Psoas muscle (tissue), 8 donors: ENCODE measurements around the gene CEP95. TPM values are rescaled to one million over a fixed set of nuclear protein-coding genes. Genes with fewer than 3 reads are reported as not detected.

ENCODE experiments used
- ATAC-seq, 4 donors: fragments of 200-7000 bp; cut with Tn5 transposase; one replicate each; pipeline ENCODE4 v1.9.1; 2020; ENCODE audit warnings: moderate library complexity in 3 of 4, mild to moderate bottlenecking in 2 of 4
- DNase-seq, 2 donors: peaks; one replicate each; pipeline ENCODE4 v3.0.0-alpha.2; 2020
- H3K27ac ChIP-seq: fragments of 200-600 bp; one replicate; pipeline ENCODE4 v1.8.0; 2022
- H3K27me3 ChIP-seq, 3 donors: fragments of 200-600 bp in 1 of 3; one replicate each; pipeline versions ENCODE4 v1.6.1 to v1.8.0; 2013 to 2022; ENCODE audit warnings: low read length in 2 of 3, mild to moderate bottlenecking in 2 of 3, moderate library complexity in 1 of 3; ENCODE audit not compliant: insufficient read depth in 3 of 3
- H3K36me3 ChIP-seq, 2 donors: fragments of 200-600 bp in 1 of 2; one replicate each; pipeline versions ENCODE4 v1.6.1 to v1.8.0; 2013 to 2022; ENCODE audit warnings: low read depth in 1 of 2, mild to moderate bottlenecking in 1 of 2, moderate library complexity in 1 of 2; ENCODE audit not compliant: insufficient read depth in 1 of 2
- H3K4me1 ChIP-seq: fragments of 200-600 bp; one replicate; pipeline ENCODE4 v1.8.0; 2022
- H3K4me3 ChIP-seq: fragments of 200-600 bp; one replicate; pipeline ENCODE4 v1.8.0; 2022; ENCODE audit warnings: mild to moderate bottlenecking
- H3K9me3 ChIP-seq: fragments of 200-600 bp; one replicate; pipeline ENCODE4 v1.8.0; 2022
- WGBS, 3 donors: extraction: QIAGEN DNeasy Blood & Tissue Kit; methylation state at CpG; one replicate each; pipeline versions ENCODE4 v1.1.6 to v1.1.7; 2013; 5-methylcytosine and 5-hydroxymethylcytosine counted together
- intact Hi-C, 2 donors: fragments of 100-400 bp; cut with DNase I; formaldehyde crosslinking; loops; one replicate each; pipeline versions ENCODE4 v1.11.0 to v1.14.2; 2022
- polyA plus RNA-seq, 3 donors: library from polyadenylated mRNA; stranded (reverse); fragments of 200-250 nt; gene quantifications; one replicate each; pipeline ENCODE4 v1.2.3, GENCODE V29; 2013
- total RNA-seq, 4 donors: library from RNA; stranded (reverse); fragmentation: NEBNext Ultra II Directional in 2 of 4; extraction: Animal tissue kit (Norgen Biotek cat#: 25700) in 2 of 4; gene quantifications; one replicate each; pipeline versions ENCODE4 v1.2.1 to v1.2.4, GENCODE V29; 2021 to 2023
- TF ChIP-seq, protein P1 (sequence below): fragments of 200-600 bp; IDR thresholded peaks from one replicate; pipeline ENCODE4 v1.8.0; 2022; ENCODE audit warnings: antibody characterized with exemption
- donor health status: healthy with polysubstance abuse.
- donor health status: DM: no; HTN: no; CAD: no; lungs with moderate emphysema.
- donor health status: Bipolar disorder and iron deficiency.
- donor health status: healthy.
- donor health status: DM: yes; HTN: yes; CAD: no.
- donor health status: DM: no; HTN: no; CAD: no.
- donor health status: DM: no; HTN: no; CAD: no.
- donor health status: DM: yes; HTN: yes; CAD: no.

CEP95 gene
- total and polyA plus RNA-seq, 7 donors, result 9.3 to 21.7 (median 15.7) TPM

DNA sequence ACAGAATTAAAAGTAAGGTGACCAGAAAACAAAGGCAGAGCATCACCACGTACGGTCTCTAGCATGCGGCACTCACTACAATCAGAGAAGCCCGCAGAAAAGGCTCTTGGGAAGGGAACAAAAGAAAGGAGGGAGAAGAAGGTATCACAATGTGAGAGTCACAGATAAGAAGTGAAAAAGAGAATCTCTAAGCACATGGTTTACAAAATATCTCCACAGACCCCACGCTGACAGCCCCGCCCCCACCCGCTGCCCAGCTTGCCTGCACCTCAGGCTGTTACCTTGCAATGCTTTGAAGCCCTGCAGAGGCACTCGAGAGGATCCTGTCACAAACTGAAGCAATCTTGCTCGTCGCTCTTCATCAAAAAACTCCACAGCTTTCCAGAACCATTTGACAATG is 40.5 kb downstream of the CEP95 start:
- TF ChIP-seq, protein P1, sequence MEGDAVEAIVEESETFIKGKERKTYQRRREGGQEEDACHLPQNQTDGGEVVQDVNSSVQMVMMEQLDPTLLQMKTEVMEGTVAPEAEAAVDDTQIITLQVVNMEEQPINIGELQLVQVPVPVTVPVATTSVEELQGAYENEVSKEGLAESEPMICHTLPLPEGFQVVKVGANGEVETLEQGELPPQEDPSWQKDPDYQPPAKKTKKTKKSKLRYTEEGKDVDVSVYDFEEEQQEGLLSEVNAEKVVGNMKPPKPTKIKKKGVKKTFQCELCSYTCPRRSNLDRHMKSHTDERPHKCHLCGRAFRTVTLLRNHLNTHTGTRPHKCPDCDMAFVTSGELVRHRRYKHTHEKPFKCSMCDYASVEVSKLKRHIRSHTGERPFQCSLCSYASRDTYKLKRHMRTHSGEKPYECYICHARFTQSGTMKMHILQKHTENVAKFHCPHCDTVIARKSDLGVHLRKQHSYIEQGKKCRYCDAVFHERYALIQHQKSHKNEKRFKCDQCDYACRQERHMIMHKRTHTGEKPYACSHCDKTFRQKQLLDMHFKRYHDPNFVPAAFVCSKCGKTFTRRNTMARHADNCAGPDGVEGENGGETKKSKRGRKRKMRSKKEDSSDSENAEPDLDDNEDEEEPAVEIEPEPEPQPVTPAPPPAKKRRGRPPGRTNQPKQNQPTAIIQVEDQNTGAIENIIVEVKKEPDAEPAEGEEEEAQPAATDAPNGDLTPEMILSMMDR, result no peak
- 81 to 90% (median 82%) methylated on average over 10 of the region's 10 CpGs for WGBS, 3 donors
- Histone ChIP-seq H3K27ac (no peak overlapping the region), H3K27me3 (no peaks in the 10 kb centered on the region), H3K36me3 (peaks cover 10 to 94% of the 10 kb centered on the region in 2 donors), H3K9me3 (no peaks in the 10 kb centered on the region), H3K4me1 (no peaks in the 10 kb centered on the region), H3K4me3 (no peak overlapping the region)
- DNase-seq, result no peak
- no peak for ATAC-seq
- intact Hi-C loops, result no loop called here

DNA sequence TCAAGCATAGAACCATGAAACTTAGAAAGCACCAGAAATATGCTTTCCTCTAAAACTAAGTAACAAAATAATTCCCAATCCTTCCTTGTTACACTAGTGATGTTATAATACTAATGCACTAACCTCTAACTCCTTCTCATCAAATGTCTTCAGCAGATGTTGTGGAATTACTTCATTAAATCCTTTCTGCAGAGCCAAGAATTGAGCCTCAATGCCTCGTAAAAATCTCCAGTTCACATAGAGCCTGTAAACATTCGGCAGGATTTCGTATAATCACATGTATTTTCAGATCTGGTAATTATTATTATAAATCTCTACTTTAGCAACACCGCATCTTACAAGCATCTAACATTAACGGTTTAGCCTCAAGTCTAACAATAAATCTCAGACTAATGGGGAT is 44.7 kb downstream of the CEP95 start:
- intact Hi-C loops, result no loop called here
- H3K27ac ChIP-seq, result no peak overlapping the region
- peaks cover 9 to 96% of the 10 kb centered on the region in 2 donors for H3K36me3 ChIP-seq
- no peaks in the 10 kb centered on the region for H3K4me1 ChIP-seq
- H3K9me3 ChIP-seq, result no peaks in the 10 kb centered on the region
- DNase-seq, result no peak
- no peaks in the 10 kb centered on the region for H3K27me3 ChIP-seq
- ATAC-seq, result no peak
- no peak overlapping the region for H3K4me3 ChIP-seq
- TF ChIP-seq, protein P1, result no peak
- 72 to 78% (median 76%) methylated on average over 5 of the region's 5 CpGs for WGBS, 3 donors

DNA sequence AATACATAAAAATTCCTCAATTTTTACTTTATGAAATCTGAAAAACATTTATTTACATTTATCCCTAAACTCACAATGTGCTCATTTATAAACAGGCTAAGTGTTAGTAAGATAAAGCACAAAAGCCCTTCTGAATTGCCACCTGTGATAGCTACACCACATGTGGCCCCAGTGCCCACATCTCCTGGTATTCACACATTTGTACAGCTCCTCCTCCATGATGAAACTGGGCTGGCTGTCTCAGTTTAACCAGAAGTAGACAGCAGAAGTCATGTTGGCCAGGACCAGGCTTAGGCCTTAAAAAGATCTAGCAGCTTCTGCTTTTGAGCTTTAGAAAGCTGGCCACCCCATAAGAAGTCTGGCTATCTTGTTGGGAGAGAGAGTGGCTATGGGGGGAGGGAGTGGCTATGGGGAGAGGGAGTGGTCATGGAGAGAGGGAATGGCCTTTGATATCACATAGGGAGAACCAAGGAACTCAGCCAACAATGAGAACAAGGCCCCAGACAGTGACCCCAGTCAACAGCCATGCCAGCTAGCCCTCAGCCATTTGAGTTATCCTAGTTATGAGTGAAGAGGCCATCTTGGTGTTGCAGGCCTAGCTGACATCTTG is 47.4 kb downstream of the CEP95 start:
- Histone ChIP-seq H3K9me3 (no peaks in the 10 kb centered on the region), H3K4me3 (no peak overlapping the region), H3K36me3 (peaks cover 2 to 87% of the 10 kb centered on the region in 2 donors), H3K27ac (no peak overlapping the region), H3K4me1 (no peaks in the 10 kb centered on the region), H3K27me3 (no peaks in the 10 kb centered on the region)
- TF ChIP-seq, protein P1, result no peak
- ATAC-seq (no peak), DNase-seq (no peak)
- intact Hi-C loops, result no loop called here

DNA sequence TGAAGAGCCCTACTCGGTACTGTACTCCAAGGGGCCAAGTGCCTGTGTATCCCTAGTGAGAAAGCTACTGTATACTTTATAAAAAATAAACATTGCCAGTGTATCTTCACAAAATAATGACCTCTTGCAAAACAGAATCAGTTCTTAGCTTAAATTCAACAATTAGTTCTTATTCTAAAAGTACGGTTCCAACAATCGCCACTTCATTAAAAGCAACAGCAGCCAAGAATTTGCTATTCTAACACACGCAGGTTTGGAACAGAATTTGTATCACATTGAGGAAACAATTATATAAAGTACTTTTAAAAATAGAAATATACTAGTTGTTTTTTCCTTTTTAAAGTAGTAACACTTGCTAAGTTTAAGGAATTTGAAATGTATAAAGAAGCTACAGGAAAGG is 48.5 kb downstream of the CEP95 start:
- DNase-seq, result no peak
- WGBS, 3 donors, result 83 to 86% (median 86%) methylated on average over 4 of the region's 4 CpGs
- H3K36me3 ChIP-seq, result peaks cover 2 to 87% of the 10 kb centered on the region in 2 donors
- no peak overlapping the region for H3K4me3 ChIP-seq
- H3K9me3 ChIP-seq, result no peaks in the 10 kb centered on the region
- intact Hi-C loops, result no loop called here
- no peaks in the 10 kb centered on the region for H3K27me3 ChIP-seq
- TF ChIP-seq, protein P1, result no peak
- H3K4me1 ChIP-seq, result no peaks in the 10 kb centered on the region
- H3K27ac ChIP-seq, result no peak overlapping the region
- no peak for ATAC-seq

DNA sequence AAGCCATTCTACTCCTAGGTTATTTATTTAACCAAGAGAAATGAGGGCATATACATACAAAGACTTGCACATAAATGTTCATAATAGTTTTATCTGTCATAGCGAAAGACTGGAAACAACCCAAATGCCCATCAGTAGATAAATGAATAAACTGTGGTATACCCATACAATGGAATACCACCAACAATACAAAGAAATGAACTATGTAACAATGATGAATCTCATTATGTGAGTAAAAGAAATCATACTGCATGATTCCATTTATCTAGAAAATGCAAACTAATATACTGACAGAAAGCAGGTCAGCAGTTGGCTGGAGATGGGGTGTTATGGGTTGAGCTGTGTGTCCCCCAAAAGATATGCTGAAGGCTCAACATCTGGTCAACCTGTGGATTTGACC is 57.3 kb downstream of the CEP95 start:
- intact Hi-C loops, result no loop called here
- no peaks in the 10 kb centered on the region for H3K9me3 ChIP-seq
- H3K27ac ChIP-seq, result no peak overlapping the region
- H3K27me3 ChIP-seq, result no peaks in the 10 kb centered on the region
- peaks cover 0 to 74% of the 10 kb centered on the region in 2 donors for H3K36me3 ChIP-seq
- ATAC-seq (no peak), DNase-seq (no peak)
- WGBS, 3 donors, result 95 to 97% (median 96%) methylated on average over 1 of the region's 1 CpG
- no peak overlapping the region for H3K4me3 ChIP-seq
- TF ChIP-seq, protein P1, result no peak
- H3K4me1 ChIP-seq, result no peaks in the 10 kb centered on the region
